ENCODE data around the gene LRIG1.

DNA sequence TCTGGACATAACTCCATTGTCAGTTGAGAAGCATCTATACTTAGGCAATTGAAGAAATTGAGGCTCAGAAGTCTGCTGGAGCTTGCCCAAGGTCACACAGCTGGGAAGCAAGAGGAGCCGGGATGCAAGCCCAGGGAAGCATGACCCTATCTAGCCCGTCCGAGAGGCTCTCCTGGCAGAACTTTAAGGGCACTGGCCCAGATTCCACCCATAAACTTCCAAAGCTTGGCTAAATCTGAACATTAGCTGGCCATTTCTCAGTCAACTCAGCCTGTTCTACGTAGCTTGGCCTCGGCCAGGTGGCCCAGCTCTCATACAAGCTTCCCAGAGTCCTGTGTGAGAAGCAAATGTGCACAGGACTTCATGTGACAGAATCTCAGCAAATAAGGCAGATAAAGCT, 75.8 kb downstream of the LRIG1 start:
- TF ChIP-seq, protein P1, sequence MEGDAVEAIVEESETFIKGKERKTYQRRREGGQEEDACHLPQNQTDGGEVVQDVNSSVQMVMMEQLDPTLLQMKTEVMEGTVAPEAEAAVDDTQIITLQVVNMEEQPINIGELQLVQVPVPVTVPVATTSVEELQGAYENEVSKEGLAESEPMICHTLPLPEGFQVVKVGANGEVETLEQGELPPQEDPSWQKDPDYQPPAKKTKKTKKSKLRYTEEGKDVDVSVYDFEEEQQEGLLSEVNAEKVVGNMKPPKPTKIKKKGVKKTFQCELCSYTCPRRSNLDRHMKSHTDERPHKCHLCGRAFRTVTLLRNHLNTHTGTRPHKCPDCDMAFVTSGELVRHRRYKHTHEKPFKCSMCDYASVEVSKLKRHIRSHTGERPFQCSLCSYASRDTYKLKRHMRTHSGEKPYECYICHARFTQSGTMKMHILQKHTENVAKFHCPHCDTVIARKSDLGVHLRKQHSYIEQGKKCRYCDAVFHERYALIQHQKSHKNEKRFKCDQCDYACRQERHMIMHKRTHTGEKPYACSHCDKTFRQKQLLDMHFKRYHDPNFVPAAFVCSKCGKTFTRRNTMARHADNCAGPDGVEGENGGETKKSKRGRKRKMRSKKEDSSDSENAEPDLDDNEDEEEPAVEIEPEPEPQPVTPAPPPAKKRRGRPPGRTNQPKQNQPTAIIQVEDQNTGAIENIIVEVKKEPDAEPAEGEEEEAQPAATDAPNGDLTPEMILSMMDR (IDR thresholded peaks at IDR 0.05) = no peak
- no peak for TF ChIP-seq EZH2 (IDR thresholded peaks at IDR 0.05)

Data from neural progenitor cell (in vitro differentiated cells).